ENCODE results near the gene SOX21. TPM values are rescaled to one million over a fixed set of nuclear protein-coding genes. Genes with fewer than 3 reads are reported as not detected.
"Not testable (repeated sequence)": the region's sequence is repeated elsewhere in the genome, so short reads cannot be mapped to it uniquely, and the experiment has no call there.

Gene SOX21
- total RNA-seq, result not detected

- intact Hi-C loops (cut with DNase I), result no loop called here
- no peak for DNase-seq (ENCODE audit: low spot score)
- ATAC-seq, result peak; percentile 10
Observed at GRCh38 chr13:94712287-94712811, at the start of gene SOX21. Gene SOX21 (minus strand): TSS chr13:94712545. CDS start chr13:94712049, 496 bp downstream.

- intact Hi-C loops (cut with DNase I), result no loop called here
- DNase-seq (ENCODE audit: low spot score), result no peak
- ATAC-seq, result no peak
Observed at GRCh38 chr13:94761407-94761806, 49.1 kb upstream of the SOX21 start.

- intact Hi-C loops (cut with DNase I), result no loop called here
- DNase-seq (ENCODE audit: low spot score) (no peak), ATAC-seq (no peak)
Observed at GRCh38 chr13:94759120-94759728, 46.9 kb upstream of the SOX21 start.

- DNase-seq (ENCODE audit: low spot score), result no peak
- intact Hi-C loops (cut with DNase I), result no loop called here
- ATAC-seq, result no peak
Observed at GRCh38 chr13:94758436-94758960, 46.2 kb upstream of the SOX21 start.

GRCh38 chr13:94753327-94753726 is 41.0 kb upstream of the SOX21 start:
- no peak for ATAC-seq
- intact Hi-C loops (cut with DNase I), result no loop called here

GRCh38 chr13:94749162-94749561 is 36.8 kb upstream of the SOX21 start:
- no peak for ATAC-seq
- no peak for DNase-seq (ENCODE audit: low spot score)
- intact Hi-C loops (cut with DNase I), result no loop called here

More at GRCh38 chr13:94753327-94753726, 41.0 kb upstream of the SOX21 start:
- DNase-seq (ENCODE audit: low spot score), result no peak

- DNase-seq (ENCODE audit: low spot score) (no peak), ATAC-seq (no peak)
- intact Hi-C loops (cut with DNase I), result no loop called here
Observed at GRCh38 chr13:94739235-94739634, 26.9 kb upstream of the SOX21 start.

- no peak for ATAC-seq
- intact Hi-C loops (cut with DNase I), result no loop called here
- DNase-seq (ENCODE audit: low spot score), result no peak
Observed at GRCh38 chr13:94731028-94731427, 18.7 kb upstream of the SOX21 start.

- intact Hi-C loops (cut with DNase I); ATAC-seq; DNase-seq (ENCODE audit: low spot score): not testable (repeated sequence)
Observed at GRCh38 chr13:94729941-94730340, 17.6 kb upstream of the SOX21 start.

GRCh38 chr13:94726425-94726824 is 14.1 kb upstream of the SOX21 start:
- ATAC-seq, result no peak
- intact Hi-C loops (cut with DNase I), result no loop called here
- no peak for DNase-seq (ENCODE audit: low spot score)

GRCh38 chr13:94722609-94723345 is 10.4 kb upstream of the SOX21 start:
- no peak for ATAC-seq

GRCh38 chr13:94718697-94719096 is 6.4 kb upstream of the SOX21 start:
- DNase-seq (ENCODE audit: low spot score); intact Hi-C loops (cut with DNase I); ATAC-seq: not testable (repeated sequence)

More at GRCh38 chr13:94722609-94723345, 10.4 kb upstream of the SOX21 start:
- no peak for DNase-seq (ENCODE audit: low spot score)
- intact Hi-C loops (cut with DNase I), result no loop called here

GRCh38 chr13:94717916-94718315 is 5.6 kb upstream of the SOX21 start:
- intact Hi-C loops (cut with DNase I), result no loop called here
- ATAC-seq, result no peak

GRCh38 chr13:94716016-94716415 is 3.7 kb upstream of the SOX21 start:
- no peak for ATAC-seq
- DNase-seq (ENCODE audit: low spot score), result no peak
- intact Hi-C loops (cut with DNase I), result no loop called here

More at GRCh38 chr13:94717916-94718315, 5.6 kb upstream of the SOX21 start:
- no peak for DNase-seq (ENCODE audit: low spot score)

- ATAC-seq, result no peak
- intact Hi-C loops (cut with DNase I), result no loop called here
Observed at GRCh38 chr13:94713561-94714182, 1.3 kb upstream of the SOX21 start.

GRCh38 chr13:94712812-94713560 is 641 bp upstream of the SOX21 start:
- peak; percentile 61 for ATAC-seq
- no peak for DNase-seq (ENCODE audit: low spot score)
- intact Hi-C loops (cut with DNase I), result no loop called here

More at GRCh38 chr13:94713561-94714182, 1.3 kb upstream of the SOX21 start:
- no peak for DNase-seq (ENCODE audit: low spot score)

- no peak for DNase-seq (ENCODE audit: low spot score)
- ATAC-seq, result no peak
- intact Hi-C loops (cut with DNase I), result no loop called here
Observed at GRCh38 chr13:94711561-94712286, 621 bp downstream of the SOX21 start.

- intact Hi-C loops (cut with DNase I), result no loop called here
- DNase-seq (ENCODE audit: low spot score) (no peak), ATAC-seq (no peak)
Observed at GRCh38 chr13:94710881-94711560, 1.3 kb downstream of the SOX21 start.

All from sciatic nerve (tissue), 2 donors.